Transverse colon (tissue), 4 donors: ENCODE measurements around the gene ABCA4.

Experiments
- CTCF ChIP-seq, 5 experiments: fragments of 200-600 bp in 3 of 5; fragments of 450-650 bp in 2 of 5; sonication (generic) in 3 of 5; IDR thresholded peaks; 1 replicate in 2 of 5; 2 replicates in 3 of 5; pipeline ENCODE4 v1.5.1; 2016 to 2017; ENCODE audit warnings: antibody characterized with exemption in 5 of 5, inconsistent platforms in 3 of 5, mild to moderate bottlenecking in 2 of 5, moderate library complexity in 1 of 5
- EP300 ChIP-seq: sonication (generic); formaldehyde crosslinking; IDR thresholded peaks from one replicate; pipeline ENCODE4 v1.6.1; 2017; ENCODE audit warnings: antibody characterized with exemption, low read depth
- POLR2A ChIP-seq: fragments of 450-650 bp; IDR thresholded peaks from one replicate; pipeline ENCODE4 v1.6.1; 2016; ENCODE audit warnings: antibody characterized with exemption, mild to moderate bottlenecking, moderate library complexity
- POLR2AphosphoS5 ChIP-seq, 3 donors: sonication (generic); formaldehyde crosslinking; IDR thresholded peaks; one replicate each; pipeline ENCODE4 v1.6.1; 2016; ENCODE audit warnings: antibody characterized with exemption in 3 of 3

GRCh38 chr1:93988634-93989350 lies 132.2 kb downstream of the ABCA4 start:
- TF ChIP-seq CTCF (IDR thresholded peaks at IDR 0.05) (no peak), POLR2A (no peak), POLR2AphosphoS5 (IDR thresholded peaks at IDR 0.05) (no peak), EP300 (no peak)
